Esophagus muscularis mucosa (tissue), 4 donors: ENCODE data around the gene SLC39A11.

Source experiments
- EP300 ChIP-seq: sonication (generic); formaldehyde crosslinking; IDR thresholded peaks from one replicate; pipeline ENCODE4 v1.6.1; 2017; ENCODE audit warnings: antibody characterized with exemption
- POLR2A ChIP-seq: fragments of 450-650 bp; IDR thresholded peaks from one replicate; pipeline ENCODE4 v1.6.1; 2017; ENCODE audit warnings: antibody characterized with exemption, moderate library complexity, mild to moderate bottlenecking, low read depth
- POLR2AphosphoS5 ChIP-seq, 2 donors: sonication (generic); formaldehyde crosslinking; IDR thresholded peaks; one replicate each; pipeline ENCODE4 v1.6.1; 2017; ENCODE audit warnings: antibody characterized with exemption in 2 of 2
- TF ChIP-seq, protein P1 (sequence below), 3 experiments: fragments of 200-600 bp in 2 of 3; fragments of 450-650 bp in 1 of 3; sonication (generic) in 2 of 3; IDR thresholded peaks; one replicate each; pipeline ENCODE4 v1.5.1; 2017 to 2019; ENCODE audit warnings: antibody characterized with exemption in 3 of 3, mild to moderate bottlenecking in 2 of 3, moderate library complexity in 1 of 3

DNA sequence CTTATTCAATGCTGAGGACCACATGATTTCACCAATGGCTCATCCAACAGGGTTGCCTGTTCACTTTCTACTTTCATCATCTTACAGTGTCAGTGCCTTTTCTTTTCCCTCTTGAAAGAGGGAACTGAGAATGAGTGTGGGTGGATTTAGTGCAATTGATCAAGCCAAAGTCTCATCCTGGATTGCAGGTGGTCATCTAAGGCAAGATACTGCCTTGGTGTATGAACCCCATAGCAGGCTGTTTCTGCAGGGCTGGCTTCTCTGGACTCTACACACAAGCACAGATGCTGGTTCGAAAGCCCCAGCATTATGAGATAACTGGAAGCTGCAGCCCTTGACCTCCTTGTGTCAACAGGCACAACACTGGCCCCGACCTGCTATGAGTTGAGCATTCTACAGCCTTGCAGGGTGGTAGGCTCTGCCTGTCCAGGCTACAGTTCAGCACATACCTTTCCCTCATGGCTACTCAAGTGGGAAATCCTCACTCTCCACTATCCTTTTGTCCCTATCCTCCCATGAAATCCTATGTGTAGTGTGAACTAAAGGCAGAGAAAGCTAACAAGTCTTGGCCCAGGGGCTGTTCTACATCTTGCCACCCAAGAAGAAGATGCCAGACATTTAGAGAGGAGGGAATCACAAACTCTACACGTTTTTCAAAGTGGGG lies 358.7 kb downstream of the SLC39A11 start:
- TF ChIP-seq, protein P1, sequence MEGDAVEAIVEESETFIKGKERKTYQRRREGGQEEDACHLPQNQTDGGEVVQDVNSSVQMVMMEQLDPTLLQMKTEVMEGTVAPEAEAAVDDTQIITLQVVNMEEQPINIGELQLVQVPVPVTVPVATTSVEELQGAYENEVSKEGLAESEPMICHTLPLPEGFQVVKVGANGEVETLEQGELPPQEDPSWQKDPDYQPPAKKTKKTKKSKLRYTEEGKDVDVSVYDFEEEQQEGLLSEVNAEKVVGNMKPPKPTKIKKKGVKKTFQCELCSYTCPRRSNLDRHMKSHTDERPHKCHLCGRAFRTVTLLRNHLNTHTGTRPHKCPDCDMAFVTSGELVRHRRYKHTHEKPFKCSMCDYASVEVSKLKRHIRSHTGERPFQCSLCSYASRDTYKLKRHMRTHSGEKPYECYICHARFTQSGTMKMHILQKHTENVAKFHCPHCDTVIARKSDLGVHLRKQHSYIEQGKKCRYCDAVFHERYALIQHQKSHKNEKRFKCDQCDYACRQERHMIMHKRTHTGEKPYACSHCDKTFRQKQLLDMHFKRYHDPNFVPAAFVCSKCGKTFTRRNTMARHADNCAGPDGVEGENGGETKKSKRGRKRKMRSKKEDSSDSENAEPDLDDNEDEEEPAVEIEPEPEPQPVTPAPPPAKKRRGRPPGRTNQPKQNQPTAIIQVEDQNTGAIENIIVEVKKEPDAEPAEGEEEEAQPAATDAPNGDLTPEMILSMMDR (IDR thresholded peaks at IDR 0.05), result no peak
- no peak for TF ChIP-seq POLR2A
- no peak for TF ChIP-seq EP300
- TF ChIP-seq POLR2AphosphoS5 (IDR thresholded peaks at IDR 0.05), result no peak
